Sigmoid colon (tissue), 7 donors: ENCODE measurements around the gene ELFN1. TPM values are rescaled to one million over a fixed set of nuclear protein-coding genes. Genes with fewer than 3 reads are reported as not detected.

Experiments used
- DNase-seq: peaks from one replicate; pipeline ENCODE4 v3.0.0-alpha.2; 2019
- H3K27ac ChIP-seq, 4 donors: fragments of 200-600 bp; sonication (generic); one replicate each; pipeline ENCODE4 v1.5.1; 2016 to 2019; ENCODE audit warnings: mild to moderate bottlenecking in 1 of 4
- H3K27me3 ChIP-seq, 3 donors: fragments of 200-600 bp; sonication (generic); one replicate each; pipeline ENCODE4 v1.5.1; 2019; ENCODE audit warnings: mild to moderate bottlenecking in 1 of 3
- H3K36me3 ChIP-seq, 4 donors: fragments of 200-600 bp; sonication (generic); one replicate each; pipeline ENCODE4 v1.5.1; 2016 to 2019
- H3K4me1 ChIP-seq, 4 donors: fragments of 200-600 bp; sonication (generic); one replicate each; pipeline ENCODE4 v1.5.1; 2017 to 2019
- H3K4me3 ChIP-seq, 4 donors: fragments of 200-600 bp; sonication (generic); one replicate each; pipeline ENCODE4 v1.5.1; 2017 to 2019; ENCODE audit warnings: mild to moderate bottlenecking in 2 of 4, moderate library complexity in 1 of 4
- H3K9me3 ChIP-seq, 4 donors: fragments of 200-600 bp in 3 of 4; sonication (generic) in 3 of 4; one replicate each; pipeline versions ENCODE4 v1.5.1 to v1.6.1; 2013 to 2019
- EP300 ChIP-seq, 4 donors: sonication (generic); formaldehyde crosslinking; IDR thresholded peaks; one replicate each; pipeline ENCODE4 v1.6.1; 2017; ENCODE audit warnings: antibody characterized with exemption in 4 of 4
- POLR2A ChIP-seq, 2 donors: fragments of 450-650 bp; IDR thresholded peaks; one replicate each; pipeline ENCODE4 v1.6.1; 2016; ENCODE audit warnings: antibody characterized with exemption in 2 of 2, mild to moderate bottlenecking in 2 of 2, moderate library complexity in 2 of 2
- POLR2AphosphoS5 ChIP-seq, 4 donors: sonication (generic); formaldehyde crosslinking; IDR thresholded peaks; one replicate each; pipeline ENCODE4 v1.6.1; 2017; ENCODE audit warnings: antibody characterized with exemption in 4 of 4
- WGBS, 2 donors: extraction: QIAGEN DNeasy Blood & Tissue Kit; methylation state at CpG; one replicate each; pipeline ENCODE4 v1.1.7; 2013; 5-methylcytosine and 5-hydroxymethylcytosine counted together
- intact Hi-C: fragments of 100-400 bp; cut with DNase I; formaldehyde crosslinking; loops from one replicate; pipeline ENCODE4 v1.15.1; 2023
- polyA plus RNA-seq, 3 donors: library from polyadenylated mRNA; stranded (reverse); fragments of 200-250 nt; gene quantifications; one replicate each; pipeline ENCODE4 v1.2.3, GENCODE V29; 2013
- total RNA-seq, 4 donors: library from RNA; depleted of rRNA; stranded (reverse); fragments of >200 nt; gene quantifications; one replicate each; pipeline ENCODE4 v1.1.0, GENCODE V29; 2016
- TF ChIP-seq, protein P1 (sequence below), 4 experiments: fragments of 450-650 bp in 3 of 4; fragments of 200-600 bp in 1 of 4; IDR thresholded peaks; one replicate each; pipeline ENCODE4 v1.5.1; 2016 to 2019; ENCODE audit warnings: antibody characterized with exemption in 4 of 4, mild to moderate bottlenecking in 3 of 4, moderate library complexity in 2 of 4
- donor health status: healthy with polysubstance abuse.
- donor health status: Bipolar disorder and iron deficiency.
- donor health status: healthy.

ELFN1 gene
- total and polyA plus RNA-seq, 7 donors, result 0.33 to 0.83 (median 0.54) TPM; not detected in 2

DNA sequence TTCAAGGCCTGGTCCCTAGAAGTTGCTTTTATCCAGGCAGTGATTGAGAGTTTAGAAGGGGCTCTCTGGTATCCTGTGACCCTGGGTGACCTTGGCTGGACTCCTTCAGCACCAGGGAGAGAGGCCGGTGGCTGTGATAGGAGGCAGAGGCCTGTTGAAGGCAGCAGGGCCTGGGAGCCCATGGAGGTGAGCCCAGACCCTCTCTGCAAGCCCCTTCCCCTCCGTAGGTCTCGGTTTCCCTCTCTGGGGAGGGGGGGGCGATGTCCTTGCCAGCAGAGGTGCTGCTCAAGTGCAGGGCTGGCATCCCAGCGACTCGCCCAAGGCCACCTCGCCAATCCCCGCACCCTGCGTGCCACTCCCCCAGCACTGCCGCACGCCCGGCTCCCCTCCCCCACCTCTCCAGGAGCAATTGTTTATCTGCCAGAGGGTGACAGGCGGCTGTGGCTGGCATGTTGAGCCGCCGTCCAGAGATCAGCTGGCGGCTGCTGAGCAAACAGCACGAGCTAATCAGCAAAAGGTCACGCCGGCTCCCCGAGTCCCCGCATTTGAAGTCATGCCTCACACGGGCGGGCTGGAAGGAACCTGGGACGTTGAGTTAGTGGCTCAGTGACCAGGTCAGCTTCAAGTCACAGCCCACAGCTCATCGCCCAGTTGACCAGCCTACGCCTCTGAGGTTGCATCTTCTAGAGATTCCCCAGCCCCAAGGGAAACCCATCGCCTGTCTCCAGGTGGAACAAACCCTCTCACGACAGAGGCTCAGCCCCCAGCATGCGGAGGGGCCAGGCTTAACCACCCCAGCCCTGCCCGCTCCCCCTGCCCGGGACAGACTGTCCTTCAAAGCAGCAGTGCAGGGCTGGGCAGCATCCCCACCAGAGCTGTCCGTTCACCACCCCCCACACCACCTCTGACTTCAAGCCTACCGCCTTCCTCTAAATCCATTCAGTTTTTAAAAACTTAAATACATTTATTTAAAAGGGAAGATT lies 43.7 kb downstream of the ELFN1 start:
- no peak for DNase-seq
- H3K27me3 ChIP-seq, result peaks cover 0 to 29% (median 28%) of the 10 kb centered on the region in 3 donors
- H3K36me3 ChIP-seq, result no peaks in the 10 kb centered on the region
- H3K4me3 ChIP-seq, result no peak overlapping the region
- intact Hi-C loops, result no loop called here
- TF ChIP-seq POLR2AphosphoS5 (IDR thresholded peaks at IDR 0.05), result no peak
- no peak overlapping the region for H3K27ac ChIP-seq
- H3K4me1 ChIP-seq, result no peaks in the 10 kb centered on the region
- peaks cover 0 to 8% (median 0%) of the 10 kb centered on the region in 4 donors for H3K9me3 ChIP-seq
- WGBS, 2 donors, result 23 to 62% methylated on average over 33 of the region's 33 CpGs

DNA sequence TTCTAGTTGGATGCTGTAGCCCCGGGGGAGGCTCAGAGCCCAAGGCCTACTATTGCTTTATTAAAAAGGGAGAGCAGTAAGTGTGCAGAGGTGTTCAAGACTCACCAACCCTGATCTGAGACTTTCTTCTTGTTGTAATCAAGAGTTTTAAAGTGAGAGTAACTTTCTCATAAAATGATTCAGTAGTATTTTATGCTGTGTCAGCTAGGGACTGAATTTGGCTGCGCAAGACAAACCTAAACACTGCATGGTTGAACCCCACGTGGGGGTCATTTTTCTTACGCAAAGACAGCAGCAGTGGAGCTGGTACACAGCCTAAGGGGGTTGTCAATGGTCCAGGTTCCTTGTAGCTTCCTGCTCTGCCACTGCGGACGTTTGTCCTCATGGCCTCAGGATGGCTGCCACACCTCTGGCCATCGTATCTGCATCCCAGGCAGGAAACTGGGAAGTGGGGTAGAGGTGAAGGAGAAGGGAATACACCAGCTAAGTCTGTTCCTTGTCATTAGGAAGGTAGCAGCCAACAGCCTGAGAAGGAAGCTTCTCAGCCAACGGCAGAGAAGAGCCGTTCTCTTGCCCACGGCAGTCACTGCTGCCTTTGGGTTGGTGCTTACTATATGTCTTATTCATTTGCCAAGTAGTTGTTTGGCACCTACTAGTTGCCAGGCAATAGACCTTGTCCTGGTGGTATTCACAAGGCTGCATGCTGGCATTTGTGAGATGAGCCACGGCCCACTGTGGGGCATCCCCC lies 44.7 kb downstream of the ELFN1 start:
- H3K4me1 ChIP-seq, result no peaks in the 10 kb centered on the region
- no peak for TF ChIP-seq EP300 (IDR thresholded peaks at IDR 0.05)
- no peak for DNase-seq
- H3K27ac ChIP-seq, result no peak overlapping the region
- H3K9me3 ChIP-seq, result peaks cover 0 to under 1% (median 0%) of the 10 kb centered on the region in 4 donors
- intact Hi-C loops, result no loop called here
- no peaks in the 10 kb centered on the region for H3K36me3 ChIP-seq
- 89 to 93% methylated on average over 11 of the region's 11 CpGs for WGBS, 2 donors
- H3K27me3 ChIP-seq, result peaks cover 0 to 29% (median 28%) of the 10 kb centered on the region in 3 donors
- no peak overlapping the region for H3K4me3 ChIP-seq

DNA sequence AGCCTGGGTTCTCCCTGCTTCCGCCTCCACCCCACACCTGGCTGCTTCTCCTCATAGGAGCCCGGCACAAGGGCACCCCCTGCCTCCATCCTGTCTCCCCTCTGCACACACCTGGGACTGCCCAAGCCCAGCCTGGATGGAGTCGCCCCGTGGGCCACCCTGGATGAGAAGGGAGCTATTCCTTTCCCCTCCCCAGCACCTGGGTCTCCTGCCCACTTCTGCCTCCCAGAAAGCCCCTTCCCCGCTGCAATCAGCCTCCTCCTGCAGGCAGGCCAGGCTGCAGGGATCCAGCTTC lies 45.2 kb downstream of the ELFN1 start:
- 81 to 89% methylated on average over 5 of the region's 5 CpGs for WGBS, 2 donors
- Histone ChIP-seq H3K27ac (no peak overlapping the region), H3K4me1 (no peaks in the 10 kb centered on the region), H3K36me3 (no peaks in the 10 kb centered on the region), H3K27me3 (peaks cover 0 to 29% (median 28%) of the 10 kb centered on the region in 3 donors), H3K9me3 (no peaks in the 10 kb centered on the region), H3K4me3 (no peak overlapping the region)
- intact Hi-C loops, result no loop called here
- no peak for DNase-seq
- TF ChIP-seq POLR2A (IDR thresholded peaks at IDR 0.05) (no peak), EP300 (IDR thresholded peaks at IDR 0.05) (no peak), POLR2AphosphoS5 (IDR thresholded peaks at IDR 0.05) (no peak)
- TF ChIP-seq, protein P1, sequence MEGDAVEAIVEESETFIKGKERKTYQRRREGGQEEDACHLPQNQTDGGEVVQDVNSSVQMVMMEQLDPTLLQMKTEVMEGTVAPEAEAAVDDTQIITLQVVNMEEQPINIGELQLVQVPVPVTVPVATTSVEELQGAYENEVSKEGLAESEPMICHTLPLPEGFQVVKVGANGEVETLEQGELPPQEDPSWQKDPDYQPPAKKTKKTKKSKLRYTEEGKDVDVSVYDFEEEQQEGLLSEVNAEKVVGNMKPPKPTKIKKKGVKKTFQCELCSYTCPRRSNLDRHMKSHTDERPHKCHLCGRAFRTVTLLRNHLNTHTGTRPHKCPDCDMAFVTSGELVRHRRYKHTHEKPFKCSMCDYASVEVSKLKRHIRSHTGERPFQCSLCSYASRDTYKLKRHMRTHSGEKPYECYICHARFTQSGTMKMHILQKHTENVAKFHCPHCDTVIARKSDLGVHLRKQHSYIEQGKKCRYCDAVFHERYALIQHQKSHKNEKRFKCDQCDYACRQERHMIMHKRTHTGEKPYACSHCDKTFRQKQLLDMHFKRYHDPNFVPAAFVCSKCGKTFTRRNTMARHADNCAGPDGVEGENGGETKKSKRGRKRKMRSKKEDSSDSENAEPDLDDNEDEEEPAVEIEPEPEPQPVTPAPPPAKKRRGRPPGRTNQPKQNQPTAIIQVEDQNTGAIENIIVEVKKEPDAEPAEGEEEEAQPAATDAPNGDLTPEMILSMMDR (IDR thresholded peaks at IDR 0.05), result no peak

DNA sequence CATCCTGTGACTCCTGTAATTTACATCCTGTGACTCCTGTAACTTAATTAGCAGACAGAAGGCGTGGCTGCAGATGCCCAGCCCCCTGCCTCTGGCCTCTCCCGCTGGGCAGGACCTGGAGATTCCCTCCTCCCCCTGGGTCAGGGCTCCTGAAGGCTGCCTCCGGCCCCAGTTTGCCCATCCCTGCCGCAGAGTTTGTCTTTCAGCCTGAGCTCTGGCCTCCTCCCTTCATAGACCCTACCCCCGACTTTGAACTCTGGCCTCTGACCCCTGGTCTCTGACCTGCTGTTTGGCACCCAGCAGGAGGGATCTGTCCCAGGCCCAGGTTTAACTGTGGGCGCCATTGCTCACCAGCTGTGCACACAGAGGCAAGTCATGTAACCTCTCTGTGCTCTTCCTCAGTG lies 45.6 kb downstream of the ELFN1 start:
- intact Hi-C loops, result no loop called here
- Histone ChIP-seq H3K36me3 (no peaks in the 10 kb centered on the region), H3K4me1 (no peaks in the 10 kb centered on the region), H3K9me3 (no peaks in the 10 kb centered on the region), H3K4me3 (no peak overlapping the region), H3K27me3 (peaks cover 0 to 29% (median 28%) of the 10 kb centered on the region in 3 donors), H3K27ac (no peak overlapping the region)
- TF ChIP-seq POLR2A (IDR thresholded peaks at IDR 0.05), result no peak
- TF ChIP-seq EP300 (IDR thresholded peaks at IDR 0.05), result no peak
- TF ChIP-seq, protein P1 (IDR thresholded peaks at IDR 0.05), result no peak
- TF ChIP-seq POLR2AphosphoS5 (IDR thresholded peaks at IDR 0.05), result no peak
- 36 to 71% methylated on average over 6 of the region's 6 CpGs for WGBS, 2 donors
- no peak for DNase-seq

DNA sequence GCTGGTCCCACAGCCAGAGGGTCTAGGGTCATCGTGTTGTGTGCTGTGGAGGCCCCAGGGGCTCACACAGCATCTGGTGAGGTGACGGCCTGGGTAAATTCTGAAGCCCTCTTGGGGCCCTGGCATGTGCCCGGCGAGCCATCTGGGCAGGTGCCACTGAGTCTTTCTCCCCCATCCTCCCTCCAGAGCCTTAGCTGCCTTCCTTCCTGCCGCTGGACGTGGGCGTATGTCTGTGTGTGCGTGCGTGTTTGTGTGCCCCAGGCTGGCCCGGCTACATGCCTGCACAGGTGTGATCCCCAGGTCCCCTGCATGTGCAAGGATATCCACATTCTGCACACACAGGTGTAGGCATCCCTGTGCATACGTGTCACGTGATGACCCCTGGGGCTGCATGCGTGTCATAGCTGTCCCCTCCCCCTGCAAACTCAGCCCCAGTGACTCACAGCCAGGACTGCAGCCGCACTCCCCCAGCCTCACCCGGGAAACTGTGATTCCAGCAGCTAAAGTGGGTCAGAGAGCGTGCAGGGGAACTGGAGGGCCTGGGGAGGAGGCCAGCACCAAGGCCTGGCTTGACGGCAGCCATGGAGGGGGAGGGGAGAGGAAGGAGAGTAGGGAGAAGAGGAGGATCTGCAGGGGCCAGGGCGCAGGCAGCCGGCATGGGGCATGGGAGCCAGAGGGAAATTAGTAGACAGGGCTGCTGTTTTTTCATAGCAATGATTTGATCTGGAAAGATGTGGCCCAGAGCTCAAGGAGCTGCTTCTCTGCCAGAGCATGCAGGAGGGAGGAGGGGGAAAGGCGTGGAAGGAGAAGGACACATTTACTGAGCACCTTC lies 46.4 kb downstream of the ELFN1 start:
- Histone ChIP-seq H3K4me1 (no peaks in the 10 kb centered on the region), H3K27me3 (peaks cover 0 to 29% (median 28%) of the 10 kb centered on the region in 3 donors), H3K36me3 (no peaks in the 10 kb centered on the region), H3K4me3 (no peak overlapping the region), H3K9me3 (no peaks in the 10 kb centered on the region), H3K27ac (no peak overlapping the region)
- 66 to 79% methylated on average over 20 of the region's 20 CpGs for whole genome bisulfite sequencing, 2 donors
- no peak for DNase-seq
- intact Hi-C loops, result no loop called here
- TF ChIP-seq, protein P1 (IDR thresholded peaks at IDR 0.05), result no peak
- TF ChIP-seq POLR2A (IDR thresholded peaks at IDR 0.05) (no peak), POLR2AphosphoS5 (IDR thresholded peaks at IDR 0.05) (no peak), EP300 (IDR thresholded peaks at IDR 0.05) (no peak)
